GM12878 (cell line): ENCODE measurements around the gene KLHL9. TPM values are rescaled to one million over a fixed set of nuclear protein-coding genes. Genes with fewer than 3 reads are reported as not detected.

ENCODE experiments used
- BHLHE40 ChIP-seq, 2 experiments: fragments of 450-650 bp in 1 of 2; IDR thresholded peaks; 2 replicates each; pipeline ENCODE4 v1.6.1; 2011 to 2017; ENCODE audit warnings: low read depth in 2 of 2, borderline replicate concordance in 1 of 2, improper control_type of control experiment in 1 of 2, low read length in 1 of 2, mild to moderate bottlenecking in 1 of 2
- CHD1 ChIP-seq: IDR thresholded peaks from 2 replicates; pipeline ENCODE4 v1.6.1; 2012; ENCODE audit warnings: low read depth, low read length, improper control_type of control experiment
- CREM ChIP-seq: IDR thresholded peaks from 2 replicates; pipeline ENCODE4 v1.6.1; 2014; ENCODE audit warnings: antibody characterized with exemption, low read depth
- CTCF ChIP-seq, 3 experiments: IDR thresholded peaks in 2 of 3; conservative IDR thresholded peaks in 1 of 3; 2 replicates each; pipeline ENCODE4 v1.5.1; 2011; ENCODE audit warnings: low read depth in 3 of 3, low read length in 3 of 3, mild to moderate bottlenecking in 3 of 3, control low read depth in 2 of 3, moderate library complexity in 2 of 3, inconsistent platforms in 1 of 3, mixed read lengths in 1 of 3; ENCODE audit not compliant: control insufficient read depth in 2 of 3, insufficient read depth in 1 of 3; ENCODE audit errors: extremely low read depth in 1 of 3
- ESRRA ChIP-seq: IDR thresholded peaks from 2 replicates; pipeline ENCODE4 v1.6.1; 2012; ENCODE audit warnings: mild to moderate bottlenecking, low read length, improper control_type of control experiment
- FOS ChIP-seq: IDR thresholded peaks from 3 replicates; pipeline ENCODE4 v1.6.1; 2011; ENCODE audit warnings: borderline replicate concordance; ENCODE audit not compliant: insufficient read length; ENCODE audit errors: extremely low read depth
- IKZF2 ChIP-seq, 2 experiments: fragments of 450-650 bp; IDR thresholded peaks; 2 replicates each; pipeline ENCODE4 v1.6.1; 2017; ENCODE audit warnings: mild to moderate bottlenecking in 2 of 2, moderate library complexity in 2 of 2
- MEF2A ChIP-seq: IDR thresholded peaks from 2 replicates; pipeline ENCODE4 v1.6.1; 2011; ENCODE audit warnings: low read depth, mild to moderate bottlenecking, low read length, moderate library complexity; ENCODE audit not compliant: insufficient read depth
- PAX8 ChIP-seq: fragments of 450-650 bp; IDR thresholded peaks from 2 replicates; pipeline ENCODE4 v1.6.1; 2017; ENCODE audit warnings: mild to moderate bottlenecking, moderate library complexity
- POLR2AphosphoS5 ChIP-seq: IDR thresholded peaks from 2 replicates; pipeline ENCODE4 v1.6.1; 2011; ENCODE audit warnings: mild to moderate bottlenecking, low read length, inconsistent platforms
- SMC3 ChIP-seq: IDR thresholded peaks from 2 replicates; pipeline ENCODE4 v1.6.1; 2011; ENCODE audit warnings: low read length, improper control_type of control experiment, borderline replicate concordance
- SPI1 ChIP-seq: IDR thresholded peaks from 2 replicates; pipeline ENCODE4 v1.6.1; 2011; ENCODE audit warnings: low read depth, mild to moderate bottlenecking, low read length, moderate library complexity, borderline replicate concordance; ENCODE audit not compliant: insufficient read depth
- SUZ12 ChIP-seq: fragments of 200-600 bp; sonication (generic); IDR thresholded peaks from one replicate; pipeline ENCODE4 v1.6.1; 2018; ENCODE audit warnings: antibody characterized with exemption, mild to moderate bottlenecking; ENCODE audit not compliant: unreplicated experiment
- USF1 ChIP-seq: IDR thresholded peaks from 2 replicates; pipeline ENCODE4 v1.6.1; 2011; ENCODE audit warnings: borderline replicate concordance, low read depth, mild to moderate bottlenecking, moderate library complexity, mixed read lengths, low read length; ENCODE audit not compliant: insufficient read depth; ENCODE audit errors: extremely low read length
- polyA plus RNA-seq, 11 experiments: library from polyadenylated mRNA; depleted of rRNA in 4 of 11; unstranded in 6 of 11; stranded (reverse) in 5 of 11; fragments of >200 nt; fragmentation: Nextera tagmentation in 4 of 11; fragmentation: Illumina TruSeq in 1 of 11; extraction: Ambion mirVana in 4 of 11; extraction: Trizol in 1 of 11; gene quantifications; 1 replicate in 1 of 11; 2 replicates in 10 of 11; pipeline versions ENCODE4 v1.2.1 to v1.2.3, GENCODE V29; 2011 to 2016; ENCODE audit warnings: inconsistent platforms in 2 of 11, missing spikeins in 2 of 11, low read depth in 1 of 11
- total RNA-seq, 4 experiments: library from RNA; depleted of rRNA in 3 of 4; stranded (reverse); fragments of >200 nt in 3 of 4; fragmentation: Illumina TruSeq in 1 of 4; extraction: Trizol in 1 of 4; gene quantifications; 2 replicates each; pipeline versions ENCODE4 v1.2.1 to v1.2.3, GENCODE V29; 2013 to 2021
- TF ChIP-seq, protein P1 (sequence below): fragments of 450-650 bp; formaldehyde crosslinking; IDR thresholded peaks from 2 replicates; pipeline ENCODE4 v1.5.0; 2022; ENCODE audit warnings: mild to moderate bottlenecking, missing genetic modification characterization
- TF ChIP-seq, protein P2 (sequence below): IDR thresholded peaks from 2 replicates; pipeline ENCODE4 v1.6.1; 2012; ENCODE audit warnings: mild to moderate bottlenecking, low read depth, low read length

The KLHL9 gene
- total and polyA plus RNA-seq, 10 of the 15 experiments (the other 5 are each of a cell fraction or from before 2014, with no cell fraction given) = 3.8 to 37.7 (median 17.4) TPM

DNA sequence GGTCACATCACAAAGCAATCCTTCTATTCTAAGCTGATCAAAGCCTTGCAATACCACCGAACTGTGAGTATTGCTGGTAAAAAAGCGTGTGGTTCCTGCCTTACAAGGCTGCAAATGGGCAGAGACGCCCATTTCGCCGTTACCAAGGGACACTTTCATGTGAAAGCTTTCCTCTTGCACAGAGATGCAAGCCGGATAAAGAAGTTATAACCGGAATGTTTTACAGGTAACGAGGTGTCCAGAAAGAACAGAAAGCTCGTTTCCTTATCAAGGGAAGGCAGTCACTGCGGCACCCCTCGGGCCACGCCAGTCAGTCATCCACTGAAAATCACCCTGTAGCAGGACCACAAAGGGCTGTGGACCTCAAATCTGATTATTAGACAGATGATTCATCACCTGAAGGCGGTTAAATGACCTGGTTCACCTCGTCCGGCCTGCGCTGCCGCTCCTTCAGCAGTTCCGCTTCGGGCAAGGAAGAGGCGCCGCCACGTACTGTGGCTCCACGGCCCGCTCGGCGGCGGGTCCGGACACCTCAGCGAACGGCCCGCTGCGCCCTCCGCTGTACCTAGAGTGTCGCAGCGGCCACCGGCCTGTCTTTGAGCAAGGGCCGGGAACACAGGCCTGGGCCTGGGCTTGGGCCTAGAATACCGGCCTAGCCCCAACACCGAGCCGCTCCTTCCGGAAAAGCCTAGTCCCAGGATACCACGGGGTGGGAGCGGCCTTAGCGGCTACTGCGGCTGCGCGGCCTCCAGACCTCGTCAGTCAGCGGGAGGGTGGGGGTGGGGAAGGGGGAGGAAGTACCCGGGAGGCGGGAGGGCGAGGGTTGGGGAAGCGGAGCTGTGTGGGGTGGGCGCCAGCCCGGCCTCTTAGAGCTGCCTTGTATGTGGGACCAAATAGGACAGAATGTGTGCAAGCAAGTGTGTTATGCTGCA lies at the start of gene KLHL9 (continued):
- TF ChIP-seq, protein P1, sequence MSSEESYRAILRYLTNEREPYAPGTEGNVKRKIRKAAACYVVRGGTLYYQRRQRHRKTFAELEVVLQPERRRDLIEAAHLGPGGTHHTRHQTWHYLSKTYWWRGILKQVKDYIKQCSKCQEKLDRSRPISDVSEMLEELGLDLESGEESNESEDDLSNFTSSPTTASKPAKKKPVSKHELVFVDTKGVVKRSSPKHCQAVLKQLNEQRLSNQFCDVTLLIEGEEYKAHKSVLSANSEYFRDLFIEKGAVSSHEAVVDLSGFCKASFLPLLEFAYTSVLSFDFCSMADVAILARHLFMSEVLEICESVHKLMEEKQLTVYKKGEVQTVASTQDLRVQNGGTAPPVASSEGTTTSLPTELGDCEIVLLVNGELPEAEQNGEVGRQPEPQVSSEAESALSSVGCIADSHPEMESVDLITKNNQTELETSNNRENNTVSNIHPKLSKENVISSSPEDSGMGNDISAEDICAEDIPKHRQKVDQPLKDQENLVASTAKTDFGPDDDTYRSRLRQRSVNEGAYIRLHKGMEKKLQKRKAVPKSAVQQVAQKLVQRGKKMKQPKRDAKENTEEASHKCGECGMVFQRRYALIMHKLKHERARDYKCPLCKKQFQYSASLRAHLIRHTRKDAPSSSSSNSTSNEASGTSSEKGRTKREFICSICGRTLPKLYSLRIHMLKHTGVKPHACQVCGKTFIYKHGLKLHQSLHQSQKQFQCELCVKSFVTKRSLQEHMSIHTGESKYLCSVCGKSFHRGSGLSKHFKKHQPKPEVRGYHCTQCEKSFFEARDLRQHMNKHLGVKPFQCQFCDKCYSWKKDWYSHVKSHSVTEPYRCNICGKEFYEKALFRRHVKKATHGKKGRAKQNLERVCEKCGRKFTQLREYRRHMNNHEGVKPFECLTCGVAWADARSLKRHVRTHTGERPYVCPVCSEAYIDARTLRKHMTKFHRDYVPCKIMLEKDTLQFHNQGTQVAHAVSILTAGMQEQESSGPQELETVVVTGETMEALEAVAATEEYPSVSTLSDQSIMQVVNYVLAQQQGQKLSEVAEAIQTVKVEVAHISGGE (CRISPR knock-in tag) = no peak
- TF ChIP-seq CTCF (IDR thresholded peaks at IDR 0.05 in 2 of 3, conservative IDR thresholded peaks at IDR 0.05 in 1 of 3; ENCODE audit: control insufficient read depth in 2 of 3, extremely low read depth in 1 of 3, insufficient read depth in 1 of 3, low read depth in 3 of 3, low read length in 3 of 3) (no peak), SMC3 (no peak), PAX8 (no peak), USF1 (no peak), CHD1 (0 out of 2 replicates have a peak, but pooled peaks have one; percentile 36), POLR2AphosphoS5 (peak; percentile 87), FOS (no peak), BHLHE40 (IDR thresholded peaks at IDR 0.05; ENCODE audit: borderline replicate concordance in 1 of 2, low read depth in 2 of 2, low read length in 1 of 2) (no peak), CREM (0 out of 2 replicates have a peak, but pooled peaks have one; percentile 30), SPI1 (peak; percentile 72), IKZF2 (IDR thresholded peaks at IDR 0.05) (peak; percentile 78 to 83; a peak in 3 of 4 replicates), ESRRA (no peak), MEF2A (no peak), SUZ12 (no peak)
- TF ChIP-seq, protein P2, sequence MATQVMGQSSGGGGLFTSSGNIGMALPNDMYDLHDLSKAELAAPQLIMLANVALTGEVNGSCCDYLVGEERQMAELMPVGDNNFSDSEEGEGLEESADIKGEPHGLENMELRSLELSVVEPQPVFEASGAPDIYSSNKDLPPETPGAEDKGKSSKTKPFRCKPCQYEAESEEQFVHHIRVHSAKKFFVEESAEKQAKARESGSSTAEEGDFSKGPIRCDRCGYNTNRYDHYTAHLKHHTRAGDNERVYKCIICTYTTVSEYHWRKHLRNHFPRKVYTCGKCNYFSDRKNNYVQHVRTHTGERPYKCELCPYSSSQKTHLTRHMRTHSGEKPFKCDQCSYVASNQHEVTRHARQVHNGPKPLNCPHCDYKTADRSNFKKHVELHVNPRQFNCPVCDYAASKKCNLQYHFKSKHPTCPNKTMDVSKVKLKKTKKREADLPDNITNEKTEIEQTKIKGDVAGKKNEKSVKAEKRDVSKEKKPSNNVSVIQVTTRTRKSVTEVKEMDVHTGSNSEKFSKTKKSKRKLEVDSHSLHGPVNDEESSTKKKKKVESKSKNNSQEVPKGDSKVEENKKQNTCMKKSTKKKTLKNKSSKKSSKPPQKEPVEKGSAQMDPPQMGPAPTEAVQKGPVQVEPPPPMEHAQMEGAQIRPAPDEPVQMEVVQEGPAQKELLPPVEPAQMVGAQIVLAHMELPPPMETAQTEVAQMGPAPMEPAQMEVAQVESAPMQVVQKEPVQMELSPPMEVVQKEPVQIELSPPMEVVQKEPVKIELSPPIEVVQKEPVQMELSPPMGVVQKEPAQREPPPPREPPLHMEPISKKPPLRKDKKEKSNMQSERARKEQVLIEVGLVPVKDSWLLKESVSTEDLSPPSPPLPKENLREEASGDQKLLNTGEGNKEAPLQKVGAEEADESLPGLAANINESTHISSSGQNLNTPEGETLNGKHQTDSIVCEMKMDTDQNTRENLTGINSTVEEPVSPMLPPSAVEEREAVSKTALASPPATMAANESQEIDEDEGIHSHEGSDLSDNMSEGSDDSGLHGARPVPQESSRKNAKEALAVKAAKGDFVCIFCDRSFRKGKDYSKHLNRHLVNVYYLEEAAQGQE = no peak
- TF ChIP-seq, all 136 proteins: peak for 44
